Tibial artery (tissue), 4 donors: ENCODE measurements around the gene CGB7.
"Not testable (repeated sequence)": the region's sequence is repeated elsewhere in the genome, so short reads cannot be mapped to it uniquely, and the experiment has no call there.

Experiments used
- DNase-seq, 2 donors: peaks; one replicate each; pipeline ENCODE4 v3.0.0-alpha.2; 2019
- H3K27ac ChIP-seq, 2 donors: fragments of 200-600 bp; sonication (generic) in 1 of 2; 1 replicate in 1 of 2; 2 replicates in 1 of 2; pipeline ENCODE4 v1.5.1; 2018 to 2019; ENCODE audit warnings: mild to moderate bottlenecking in 1 of 2
- H3K27me3 ChIP-seq, 2 donors: fragments of 200-600 bp; sonication (generic) in 1 of 2; one replicate each; pipeline versions ENCODE4 v1.5.1 to v1.6.0; 2016 to 2019
- H3K36me3 ChIP-seq, 3 donors: fragments of 200-600 bp; sonication (generic) in 2 of 3; one replicate each; pipeline ENCODE4 v1.5.1; 2016 to 2019; ENCODE audit warnings: mild to moderate bottlenecking in 2 of 3
- H3K4me1 ChIP-seq, 4 donors: fragments of 200-600 bp; sonication (generic) in 2 of 4; 1 replicate in 3 of 4; 2 replicates in 1 of 4; pipeline ENCODE4 v1.5.1; 2016 to 2019
- H3K4me3 ChIP-seq, 2 donors: fragments of 200-600 bp; sonication (generic) in 1 of 2; 1 replicate in 1 of 2; 2 replicates in 1 of 2; pipeline ENCODE4 v1.5.1; 2018 to 2019; ENCODE audit warnings: mild to moderate bottlenecking in 2 of 2
- H3K9me3 ChIP-seq, 3 donors: fragments of 200-600 bp; sonication (generic) in 1 of 3; one replicate each; pipeline ENCODE4 v1.5.1; 2016 to 2019
- intact Hi-C: fragments of 100-400 bp; cut with DNase I; formaldehyde crosslinking; loops from one replicate; pipeline ENCODE4 v1.15.0; 2023; ENCODE audit warnings: low total_unique reads
- TF ChIP-seq, protein P1 (sequence below), 2 experiments: fragments of 200-600 bp in 1 of 2; fragments of 450-650 bp in 1 of 2; IDR thresholded peaks; one replicate each; pipeline ENCODE4 v1.5.1; 2017 to 2019; ENCODE audit warnings: antibody characterized with exemption in 2 of 2, mild to moderate bottlenecking in 1 of 2, moderate library complexity in 1 of 2

CGB7 gene

DNA sequence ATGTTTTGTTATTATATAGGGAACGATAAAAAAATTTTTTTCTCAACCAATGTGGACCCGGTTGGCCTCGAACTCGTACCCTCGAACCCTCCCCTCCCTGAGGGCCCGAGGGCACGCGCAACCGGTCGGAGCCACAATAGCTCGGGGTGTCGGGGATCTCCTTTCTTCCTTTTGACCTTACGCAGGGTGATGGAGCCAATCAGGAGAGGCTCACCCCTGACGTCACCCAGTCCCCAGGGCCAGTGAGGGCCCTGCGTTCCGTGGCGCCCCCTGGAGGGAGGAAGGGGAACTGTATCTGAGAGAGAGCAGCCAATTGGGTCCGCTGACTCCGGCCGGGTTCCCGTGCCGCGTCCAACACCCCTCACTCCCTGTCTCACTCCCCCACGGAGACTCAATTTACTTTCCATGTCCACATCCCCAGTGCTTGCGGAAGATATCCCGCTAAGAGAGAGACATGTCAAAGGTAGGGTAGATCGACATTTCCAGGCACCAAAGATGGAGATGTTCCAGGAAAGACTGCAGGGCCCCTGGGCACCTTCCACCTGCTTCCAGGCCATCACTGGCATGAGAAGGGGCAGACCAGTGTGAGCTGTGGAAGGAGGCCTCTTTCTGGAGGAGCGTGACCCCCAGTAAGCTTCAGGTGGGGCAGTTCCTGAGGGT is 25.8 kb downstream of the CGB7 start, which contains the start of gene CGB2:
Gene CGB2, plus strand, starts transcription at position 249 of the 660 bp plus-strand sequence. Its CDS starts 206 bp downstream, at position 455.
- H3K4me1 ChIP-seq: not testable (repeated sequence)

GRCh38 chr19:49030323-49030722 is 27.2 kb downstream of the CGB7 start:
- H3K4me1 ChIP-seq, H3K27me3 ChIP-seq, H3K9me3 ChIP-seq, intact Hi-C loops, H3K27ac ChIP-seq, H3K4me3 ChIP-seq, H3K36me3 ChIP-seq, DNase-seq: not testable (repeated sequence)

More for the DNA sequence above, 25.8 kb downstream of the CGB7 start, which contains the start of gene CGB2:
- H3K9me3 ChIP-seq, H3K27ac ChIP-seq, DNase-seq, H3K27me3 ChIP-seq, H3K36me3 ChIP-seq, intact Hi-C loops, H3K4me3 ChIP-seq: not testable (repeated sequence)

DNA sequence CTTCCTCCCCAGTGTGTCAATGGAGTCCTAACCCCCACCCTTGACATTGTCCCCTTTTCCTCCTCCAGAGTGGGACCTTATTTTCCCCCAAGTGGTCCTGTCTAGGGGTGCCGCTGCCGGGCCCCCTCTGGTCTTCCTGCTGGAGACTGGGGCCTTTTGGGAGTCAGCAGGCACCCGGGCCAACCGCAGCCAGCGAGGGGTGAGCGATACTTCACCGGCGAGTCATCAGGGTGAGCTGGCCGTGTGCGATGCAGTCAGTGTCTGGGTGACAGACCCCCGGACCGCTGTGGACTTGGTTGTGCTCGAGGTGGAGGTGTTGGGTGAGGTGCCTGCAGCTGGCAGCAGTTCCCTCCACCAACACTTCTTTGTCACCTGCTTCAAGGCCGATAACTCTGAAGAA is 27.8 kb downstream of the CGB7 start:
- DNase-seq, H3K36me3 ChIP-seq, H3K4me1 ChIP-seq, H3K27me3 ChIP-seq, intact Hi-C loops, H3K27ac ChIP-seq, H3K4me3 ChIP-seq, H3K9me3 ChIP-seq: not testable (repeated sequence)

DNA sequence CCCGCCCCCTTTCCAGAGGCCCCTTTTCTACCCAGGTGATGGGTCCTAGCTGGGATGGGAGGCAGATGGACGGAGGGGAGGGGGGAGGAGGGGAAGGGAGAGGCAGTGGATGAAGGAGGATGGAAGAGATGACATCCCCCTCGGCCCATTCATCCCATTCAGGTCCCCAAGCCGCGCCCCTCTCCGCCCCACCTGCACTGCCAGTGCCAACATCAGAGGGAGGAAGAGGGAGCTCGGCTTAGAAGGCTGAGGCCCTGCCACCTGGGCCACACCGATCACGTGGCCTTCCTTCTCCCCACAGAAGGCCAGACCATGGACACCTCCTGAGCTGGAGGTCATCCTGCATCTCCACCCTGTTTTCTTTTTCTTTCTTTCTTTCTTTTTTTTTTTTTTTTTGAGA is 28.9 kb downstream of the CGB7 start:
- not testable (repeated sequence) for H3K9me3 ChIP-seq, DNase-seq, H3K36me3 ChIP-seq

DNA sequence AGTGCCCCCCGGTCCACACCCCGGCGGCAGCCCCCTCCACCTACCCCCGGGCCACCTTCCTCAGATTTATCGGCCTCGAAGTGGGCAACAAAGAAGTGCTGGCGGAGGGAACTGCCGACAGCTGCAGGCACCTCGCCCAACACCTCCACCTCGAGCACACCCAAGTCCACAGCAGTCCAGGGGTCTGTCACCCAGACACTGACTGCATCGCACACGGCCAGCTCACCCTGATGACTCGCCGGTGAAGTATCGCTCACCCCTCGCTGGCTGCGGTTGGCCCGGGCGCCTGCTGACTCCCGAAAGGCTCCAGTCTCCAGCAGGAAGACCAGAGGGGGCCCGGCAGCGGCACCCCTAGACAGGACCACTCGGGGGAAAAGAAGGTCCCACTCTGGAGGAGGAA is 31.9 kb downstream of the CGB7 start:
- intact Hi-C loops, H3K9me3 ChIP-seq, DNase-seq, H3K4me3 ChIP-seq, H3K27ac ChIP-seq, H3K36me3 ChIP-seq, H3K27me3 ChIP-seq, H3K4me1 ChIP-seq: not testable (repeated sequence)

More for the DNA sequence above, 28.9 kb downstream of the CGB7 start:
- H3K4me1 ChIP-seq, H3K27me3 ChIP-seq, intact Hi-C loops, H3K4me3 ChIP-seq, H3K27ac ChIP-seq: not testable (repeated sequence)

DNA sequence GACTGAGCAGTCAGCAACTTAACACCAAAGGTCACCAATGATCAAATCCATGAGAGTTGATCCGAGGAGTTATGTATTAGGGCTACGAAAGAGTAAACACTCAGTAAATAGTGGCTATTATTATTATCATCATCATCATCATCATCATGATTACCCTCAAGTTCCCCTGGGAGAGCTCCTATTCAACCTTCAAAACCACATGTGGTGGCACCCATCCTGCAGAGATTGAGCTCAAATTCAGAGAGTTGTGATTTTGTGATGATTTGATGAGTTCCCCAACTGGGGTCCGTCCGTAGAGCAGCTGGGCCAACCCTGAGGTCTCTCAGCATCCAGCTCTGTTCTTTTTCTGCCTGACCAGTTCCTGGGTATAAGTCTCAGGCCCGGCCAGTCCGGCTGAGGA is 32.5 kb downstream of the CGB7 start:
- H3K9me3 ChIP-seq, H3K4me3 ChIP-seq, H3K27ac ChIP-seq, H3K27me3 ChIP-seq, H3K36me3 ChIP-seq, H3K4me1 ChIP-seq, intact Hi-C loops, DNase-seq: not testable (repeated sequence)

- H3K9me3 ChIP-seq, H3K4me3 ChIP-seq, intact Hi-C loops, H3K36me3 ChIP-seq, H3K27ac ChIP-seq, H3K4me1 ChIP-seq, DNase-seq: not testable (repeated sequence)
- peaks cover 0 to 12% of the 10 kb centered on the region in 2 donors for H3K27me3 ChIP-seq
These were observed 33.3 kb downstream of the CGB7 start, which contains the start of gene CGB3 for GRCh38 chr19:49024233-49024632. Gene CGB3, minus strand, starts transcription at chr19:49024333. Its CDS starts 362 bp downstream, at chr19:49023971.

- Histone ChIP-seq H3K4me3 (no peak overlapping the region), H3K9me3 (no peaks in the 10 kb centered on the region), H3K4me1 (peaks cover 0 to 28% (median 22%) of the 10 kb centered on the region in 4 donors), H3K36me3 (no peaks in the 10 kb centered on the region), H3K27me3 (peaks cover 0 to 26% of the 10 kb centered on the region in 2 donors), H3K27ac (no peak overlapping the region)
- TF ChIP-seq, protein P1, sequence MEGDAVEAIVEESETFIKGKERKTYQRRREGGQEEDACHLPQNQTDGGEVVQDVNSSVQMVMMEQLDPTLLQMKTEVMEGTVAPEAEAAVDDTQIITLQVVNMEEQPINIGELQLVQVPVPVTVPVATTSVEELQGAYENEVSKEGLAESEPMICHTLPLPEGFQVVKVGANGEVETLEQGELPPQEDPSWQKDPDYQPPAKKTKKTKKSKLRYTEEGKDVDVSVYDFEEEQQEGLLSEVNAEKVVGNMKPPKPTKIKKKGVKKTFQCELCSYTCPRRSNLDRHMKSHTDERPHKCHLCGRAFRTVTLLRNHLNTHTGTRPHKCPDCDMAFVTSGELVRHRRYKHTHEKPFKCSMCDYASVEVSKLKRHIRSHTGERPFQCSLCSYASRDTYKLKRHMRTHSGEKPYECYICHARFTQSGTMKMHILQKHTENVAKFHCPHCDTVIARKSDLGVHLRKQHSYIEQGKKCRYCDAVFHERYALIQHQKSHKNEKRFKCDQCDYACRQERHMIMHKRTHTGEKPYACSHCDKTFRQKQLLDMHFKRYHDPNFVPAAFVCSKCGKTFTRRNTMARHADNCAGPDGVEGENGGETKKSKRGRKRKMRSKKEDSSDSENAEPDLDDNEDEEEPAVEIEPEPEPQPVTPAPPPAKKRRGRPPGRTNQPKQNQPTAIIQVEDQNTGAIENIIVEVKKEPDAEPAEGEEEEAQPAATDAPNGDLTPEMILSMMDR (IDR thresholded peaks at IDR 0.05): no peak
- no peak for DNase-seq
- intact Hi-C loops: no loop called here
These were observed 35.4 kb downstream of the CGB7 start for GRCh38 chr19:49022116-49022515.

GRCh38 chr19:49020931-49021895 is 36.3 kb downstream of the CGB7 start:
- no peak for DNase-seq
- Histone ChIP-seq H3K36me3 (peaks cover 0 to 2% (median 0%) of the 10 kb centered on the region in 3 donors), H3K4me1 (peaks cover 0 to 28% (median 22%) of the 10 kb centered on the region in 4 donors), H3K9me3 (no peaks in the 10 kb centered on the region), H3K27ac (no peak overlapping the region), H3K27me3 (peaks cover 0 to 26% of the 10 kb centered on the region in 2 donors), H3K4me3 (no peak overlapping the region)
- TF ChIP-seq, protein P1 (IDR thresholded peaks at IDR 0.05): no peak
- intact Hi-C loops: no loop called here
